Stimulated activated CD4-positive, alpha-beta T cell treated with anti-CD3 and anti-CD28 coated beads, Interleukin-15, amount 100 ng/mL, for 1 hour (primary cell): Measurements from ENCODE around the gene NOPCHAP1.
"Not testable (repeated sequence)": the region's sequence is repeated elsewhere in the genome, so short reads cannot be mapped to it uniquely, and the experiment has no call there.

Experiments used
- DNase-seq, 2 donors: peaks; one replicate each; pipeline ENCODE4 v3.0.0-alpha.2; 2020; ENCODE audit warnings: low read depth in 1 of 2, low spot score in 1 of 2

Gene NOPCHAP1

DNA sequence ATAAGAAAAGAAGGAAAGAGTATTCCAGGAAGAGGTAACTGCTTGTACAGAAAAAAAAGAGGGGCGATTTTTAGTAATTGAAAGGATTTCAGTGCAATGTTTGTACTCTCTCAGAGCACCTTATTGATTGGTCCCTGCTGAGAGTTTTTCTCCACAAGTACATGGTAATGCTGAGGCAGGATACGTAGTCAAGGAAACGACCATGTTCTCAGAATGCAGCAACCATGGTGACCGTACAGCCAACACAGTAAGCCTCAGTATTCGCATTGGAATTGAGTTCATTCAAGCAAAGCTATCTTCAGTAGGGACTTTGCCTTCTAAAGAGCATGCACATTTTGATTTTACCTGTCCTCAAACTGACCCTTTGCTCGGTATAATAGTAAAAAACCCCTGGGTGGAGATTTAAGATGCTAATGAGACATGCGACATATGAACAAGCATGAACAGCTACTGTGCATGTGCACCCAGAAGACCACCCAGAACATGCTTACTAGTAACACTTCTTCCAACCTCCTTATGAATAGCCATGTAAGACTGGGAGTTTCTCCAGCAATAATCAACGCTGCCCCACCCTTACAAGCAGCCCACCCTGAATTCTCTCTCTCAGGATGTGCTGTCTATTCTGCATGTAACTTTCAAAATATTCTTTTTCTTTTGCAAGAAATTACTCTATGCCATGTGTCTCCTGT lies 21.8 kb upstream of the NOPCHAP1 start:
- no peak for DNase-seq

DNA sequence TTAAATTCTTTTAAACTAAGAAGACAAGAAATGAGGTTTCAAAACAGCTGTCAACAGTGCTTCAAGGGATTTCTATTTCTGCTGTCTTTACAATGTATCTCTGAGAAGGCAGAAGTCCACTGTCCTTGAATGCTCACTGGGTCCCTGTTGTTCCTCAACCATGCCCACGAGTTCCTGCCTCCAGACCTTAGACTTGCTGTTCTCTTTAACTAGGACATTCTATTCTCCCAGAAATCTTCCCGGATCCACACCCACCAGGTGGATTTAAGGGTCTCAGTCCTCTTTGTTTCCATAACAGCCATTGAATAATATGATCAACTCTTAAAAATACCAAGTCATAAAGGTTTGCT lies 21.3 kb upstream of the NOPCHAP1 start:
- no peak for DNase-seq

DNA sequence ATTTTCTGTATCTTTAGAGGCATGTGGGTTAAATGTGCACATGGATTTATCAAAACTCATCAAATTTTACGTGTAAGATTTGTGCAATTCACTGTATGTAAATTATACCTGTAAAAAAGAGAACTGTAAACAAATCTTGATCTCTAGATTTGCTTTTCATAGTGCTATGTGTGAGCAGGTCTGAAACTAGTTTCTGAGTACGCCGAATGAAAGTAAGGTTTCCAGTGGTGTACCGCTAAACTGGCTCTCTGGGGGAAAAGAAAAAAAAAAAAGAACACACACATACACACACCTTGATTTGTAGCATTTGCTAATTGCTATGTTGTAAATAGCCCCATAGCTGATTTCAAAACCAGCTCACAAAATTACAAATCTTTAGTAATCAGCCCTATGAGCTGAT lies 19.4 kb upstream of the NOPCHAP1 start:
- no peak for DNase-seq

DNA sequence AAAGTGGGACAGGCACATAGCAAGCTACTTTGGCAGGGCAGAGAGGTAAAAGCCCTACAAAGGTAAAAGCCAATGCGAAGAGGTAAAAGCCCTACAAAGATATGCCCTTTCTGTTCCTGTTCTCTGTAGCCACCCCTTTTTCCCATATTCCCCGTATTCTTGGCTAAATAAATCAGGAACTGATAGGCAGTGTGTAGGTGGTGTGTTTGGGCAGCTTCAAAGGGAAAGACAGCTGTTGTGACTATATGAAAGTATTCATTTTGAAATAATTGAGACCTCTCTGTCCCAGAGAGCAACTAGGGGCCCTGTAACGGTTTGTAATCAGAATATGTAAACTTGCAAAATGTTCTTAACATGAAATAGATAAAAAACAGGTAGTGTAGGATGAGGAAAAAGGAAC lies 16.8 kb upstream of the NOPCHAP1 start:
- no peak for DNase-seq

DNA sequence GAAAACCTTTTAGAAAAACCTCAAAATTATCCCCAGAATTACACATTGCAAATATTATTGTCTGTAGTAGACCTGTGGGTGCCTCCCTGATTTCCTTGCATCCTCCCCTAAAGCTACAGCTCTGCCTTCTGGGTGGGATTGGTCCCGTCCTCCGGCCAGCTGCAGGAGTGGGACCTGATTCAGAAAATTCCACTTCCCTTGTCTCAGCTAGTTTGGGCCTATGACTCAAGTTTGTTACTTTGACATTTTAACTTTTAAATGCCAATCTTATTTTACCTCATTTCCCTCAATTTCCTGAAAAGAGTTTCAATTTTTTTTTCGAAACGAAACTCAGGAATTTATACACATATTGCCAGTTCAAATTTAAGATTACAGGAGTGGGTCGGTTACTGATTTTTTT lies 14.8 kb upstream of the NOPCHAP1 start:
- DNase-seq = no peak

DNA sequence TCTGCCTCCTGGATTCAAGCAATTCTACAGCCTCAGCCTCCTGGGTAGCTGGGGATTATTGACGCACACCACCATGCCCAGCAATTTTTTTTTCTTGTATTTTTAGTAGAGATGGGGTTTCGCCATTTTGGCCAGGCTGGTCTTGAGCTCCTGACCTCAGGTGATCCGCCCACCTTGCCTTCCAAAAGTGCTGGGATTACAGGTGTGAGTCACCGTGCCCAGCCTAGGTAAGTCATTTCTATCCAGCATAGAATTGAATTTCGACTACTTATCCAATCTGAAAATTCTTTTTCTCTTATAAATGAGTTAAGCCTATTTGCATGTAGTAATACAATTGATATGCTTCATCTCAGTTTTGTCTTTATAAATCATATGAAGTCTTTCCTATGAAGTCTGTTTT lies 12.9 kb upstream of the NOPCHAP1 start:
- DNase-seq = no peak

DNA sequence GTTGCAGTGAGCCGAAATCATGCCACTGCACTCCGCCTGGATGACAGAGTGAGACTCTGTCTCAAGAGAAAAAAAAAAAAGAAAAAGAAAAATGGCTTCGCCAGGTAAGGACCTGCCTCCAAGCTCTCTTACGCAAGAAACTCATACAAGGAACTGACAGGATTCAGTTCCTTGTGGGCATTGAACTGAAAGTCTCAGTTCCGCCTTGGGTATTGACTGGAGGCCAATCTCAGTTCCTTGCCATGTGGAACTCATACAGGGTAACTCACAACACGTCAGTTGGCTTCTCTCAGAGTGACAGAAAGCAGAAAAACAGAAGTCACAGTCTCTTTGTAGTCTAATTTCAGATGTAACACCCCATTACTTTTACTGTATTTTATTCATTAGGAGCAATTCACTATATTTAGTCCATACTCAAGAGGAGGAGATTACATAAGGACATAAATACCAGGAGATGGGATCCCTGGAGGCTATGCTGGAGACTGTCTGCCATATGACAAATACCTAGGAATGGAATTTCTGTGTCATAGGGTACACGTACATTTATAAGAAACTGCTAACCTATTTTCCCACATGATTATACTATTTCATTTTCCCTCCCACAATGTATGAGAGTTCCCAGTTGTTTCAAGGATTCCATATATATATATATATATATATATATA lies 11.4 kb upstream of the NOPCHAP1 start:
- no peak for DNase-seq

DNA sequence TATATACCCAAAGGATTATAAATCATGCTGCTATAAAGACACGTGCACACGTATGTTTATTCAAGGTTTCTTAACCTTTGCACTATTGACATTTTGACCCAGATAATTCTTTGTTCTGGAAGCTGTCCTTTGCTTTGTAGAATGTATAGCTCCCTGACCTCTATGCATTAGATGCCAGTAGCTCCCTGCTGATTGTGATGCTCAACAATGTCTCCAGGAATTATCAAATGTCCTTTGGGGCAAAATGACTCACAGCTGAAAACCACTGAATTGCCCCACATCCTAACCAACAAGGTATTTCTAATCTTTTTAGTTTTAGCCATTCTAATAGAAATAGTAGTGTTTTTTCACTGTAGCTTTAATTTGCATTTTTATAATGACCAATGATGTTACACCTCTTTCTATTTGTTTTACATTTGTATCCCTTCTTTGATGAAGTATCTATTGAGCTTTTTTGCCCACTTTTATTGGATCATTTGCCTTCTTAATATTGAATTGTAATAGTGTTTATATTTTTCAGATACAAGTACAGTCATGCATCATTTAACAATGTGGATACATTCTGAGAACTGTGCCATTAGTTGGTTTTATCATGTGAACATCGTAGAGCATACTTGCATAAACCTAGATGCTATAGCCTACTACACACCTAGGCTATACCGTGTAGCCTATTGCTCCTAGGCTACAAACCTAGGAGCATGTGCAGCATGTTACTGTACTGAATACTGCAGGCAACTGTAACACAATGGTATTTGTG lies 10.4 kb upstream of the NOPCHAP1 start:
- no peak for DNase-seq

DNA sequence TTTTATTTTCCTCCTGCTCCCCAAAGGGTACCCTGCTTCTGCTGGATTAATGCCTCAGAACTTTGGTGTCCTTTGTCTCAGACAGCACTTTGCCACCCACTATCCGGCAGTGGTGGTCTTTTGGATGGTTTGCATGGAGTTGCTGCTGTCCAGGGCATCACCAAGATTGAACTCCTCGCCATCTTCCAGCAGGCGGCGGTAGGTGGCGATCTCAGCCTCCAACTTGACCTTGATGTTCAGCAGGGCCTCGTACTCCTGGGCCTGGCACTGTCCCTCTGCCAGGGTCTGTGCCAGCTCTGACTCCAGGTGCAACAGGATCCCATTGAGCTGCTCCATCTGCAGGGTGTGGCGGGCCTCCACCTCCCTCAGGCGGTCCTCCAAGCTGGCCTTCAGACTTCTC lies 9.4 kb upstream of the NOPCHAP1 start:
- no peak for DNase-seq

DNA sequence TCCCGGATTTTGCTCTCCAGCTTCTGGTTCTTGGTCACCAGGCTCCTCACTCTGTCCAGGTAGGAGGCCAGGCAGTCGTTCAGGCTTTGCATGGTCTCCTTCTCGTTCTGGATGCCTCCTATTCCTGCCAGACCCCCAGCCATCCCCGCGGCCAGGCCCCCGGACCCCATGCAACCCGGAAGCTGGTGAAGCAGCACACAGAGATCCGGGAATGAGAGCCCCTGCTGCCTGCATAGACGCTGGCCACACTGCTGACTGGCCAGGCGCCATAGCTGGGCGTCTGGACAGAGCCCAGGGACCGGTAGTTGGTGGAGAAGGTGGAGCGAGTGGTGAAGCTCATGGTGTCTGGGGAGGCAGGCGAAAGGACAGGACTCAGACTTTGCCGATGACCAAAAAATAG lies 8.4 kb upstream of the NOPCHAP1 start:
- DNase-seq = not testable (repeated sequence)

DNA sequence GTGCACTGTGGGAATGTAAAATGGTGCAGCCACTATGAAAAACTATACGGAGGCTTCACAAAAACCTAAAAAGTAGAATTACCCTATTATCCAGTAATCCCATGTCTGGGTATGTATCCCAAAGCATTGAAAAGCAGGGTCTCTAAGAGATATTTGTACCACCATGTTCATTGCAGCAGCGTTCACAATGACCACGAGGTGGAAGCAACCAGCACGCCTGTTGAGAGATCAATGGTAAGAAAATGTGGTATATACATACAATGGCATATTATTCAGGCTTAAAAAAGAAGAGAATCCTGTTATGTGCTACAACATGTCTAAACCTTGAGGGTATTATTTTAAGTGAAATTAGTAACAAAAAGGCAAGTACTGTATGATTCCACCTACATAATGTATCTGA lies 910 bp upstream of the NOPCHAP1 start:
- DNase-seq = no peak

DNA sequence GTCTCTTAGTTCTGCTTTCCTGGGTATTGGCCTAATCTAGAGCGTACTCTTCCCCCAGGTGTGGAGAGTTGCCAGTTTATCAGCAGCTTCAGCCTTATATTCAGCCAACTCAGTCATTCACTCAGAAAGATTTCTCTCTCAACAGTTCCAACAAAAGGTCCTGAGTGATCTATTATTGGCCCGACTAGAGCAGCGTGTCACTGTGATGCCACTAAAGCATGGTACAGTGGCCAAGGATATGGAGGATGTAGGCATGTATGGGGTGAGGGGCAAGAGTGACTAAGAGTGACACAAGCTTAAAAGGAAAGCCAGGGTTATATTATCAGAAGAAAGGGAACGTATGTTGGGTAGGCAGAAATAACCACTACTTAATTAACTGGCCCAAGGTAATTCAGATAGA lies 4.8 kb downstream of the NOPCHAP1 start:
- DNase-seq = no peak

DNA sequence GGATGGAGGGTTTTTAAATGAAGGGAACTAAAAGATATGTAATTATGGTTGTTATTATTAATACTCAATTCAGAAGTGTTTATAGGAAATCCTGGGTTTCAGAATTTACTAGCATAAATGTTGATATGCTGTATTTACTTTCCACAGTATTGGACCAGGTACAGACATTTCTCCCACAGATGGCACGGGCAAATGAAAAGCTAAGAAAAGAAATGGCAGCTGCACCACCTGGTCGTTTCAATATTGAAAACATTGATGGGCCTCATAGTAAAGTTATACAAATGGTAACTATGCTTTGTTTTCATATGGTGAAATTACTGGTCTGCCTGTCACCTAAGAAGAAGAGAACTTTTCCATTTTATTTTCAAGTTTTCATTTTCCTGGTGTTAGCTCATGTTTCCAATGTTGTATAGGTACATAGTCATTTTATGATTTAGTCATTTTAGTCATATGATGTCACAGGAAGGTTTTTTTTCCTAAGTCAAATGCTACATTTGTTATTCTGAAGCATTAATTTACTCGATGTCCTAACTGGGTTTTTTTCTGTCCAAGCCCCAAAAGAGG lies 5.5 kb downstream of the NOPCHAP1 start:
- DNase-seq = no peak

DNA sequence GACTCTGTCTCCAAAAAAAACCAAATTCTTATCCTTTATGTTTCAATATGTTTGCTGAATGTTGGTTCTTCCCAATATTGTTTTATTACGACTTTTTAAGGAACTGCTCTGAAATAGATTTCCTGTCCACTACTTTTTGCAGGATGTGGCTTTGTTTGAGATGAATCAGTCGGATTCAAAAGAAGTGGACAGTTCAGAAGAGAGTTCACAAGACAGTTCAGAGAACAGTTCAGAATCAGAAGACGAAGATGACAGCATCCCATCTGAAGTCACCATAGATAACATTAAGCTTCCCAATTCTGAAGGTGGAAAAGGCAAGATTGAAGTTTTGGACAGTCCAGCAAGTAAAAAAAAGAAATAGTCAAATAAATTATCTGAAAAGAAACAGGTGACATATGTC lies 8.2 kb downstream of the NOPCHAP1 start:
- DNase-seq = no peak

DNA sequence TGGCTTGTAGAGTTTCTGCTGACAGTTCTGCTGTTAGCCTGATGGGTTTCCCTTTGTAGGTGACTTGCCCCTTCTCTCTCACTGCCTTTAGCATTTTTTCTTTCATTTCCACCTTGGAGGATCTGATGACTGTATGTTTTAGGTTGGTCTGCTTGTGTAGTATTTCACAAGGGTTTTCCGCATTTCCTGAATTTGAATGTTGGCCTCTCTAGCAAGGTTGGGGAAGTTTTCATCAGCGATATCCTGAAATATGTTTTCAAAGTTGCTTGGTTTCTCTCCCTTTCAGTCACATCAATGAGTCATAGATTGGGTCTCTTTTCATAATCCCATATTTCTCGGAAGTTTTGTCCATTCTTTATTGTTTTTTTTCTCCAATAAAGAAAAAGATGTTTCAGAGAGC lies 11.4 kb downstream of the NOPCHAP1 start:
- DNase-seq = no peak

DNA sequence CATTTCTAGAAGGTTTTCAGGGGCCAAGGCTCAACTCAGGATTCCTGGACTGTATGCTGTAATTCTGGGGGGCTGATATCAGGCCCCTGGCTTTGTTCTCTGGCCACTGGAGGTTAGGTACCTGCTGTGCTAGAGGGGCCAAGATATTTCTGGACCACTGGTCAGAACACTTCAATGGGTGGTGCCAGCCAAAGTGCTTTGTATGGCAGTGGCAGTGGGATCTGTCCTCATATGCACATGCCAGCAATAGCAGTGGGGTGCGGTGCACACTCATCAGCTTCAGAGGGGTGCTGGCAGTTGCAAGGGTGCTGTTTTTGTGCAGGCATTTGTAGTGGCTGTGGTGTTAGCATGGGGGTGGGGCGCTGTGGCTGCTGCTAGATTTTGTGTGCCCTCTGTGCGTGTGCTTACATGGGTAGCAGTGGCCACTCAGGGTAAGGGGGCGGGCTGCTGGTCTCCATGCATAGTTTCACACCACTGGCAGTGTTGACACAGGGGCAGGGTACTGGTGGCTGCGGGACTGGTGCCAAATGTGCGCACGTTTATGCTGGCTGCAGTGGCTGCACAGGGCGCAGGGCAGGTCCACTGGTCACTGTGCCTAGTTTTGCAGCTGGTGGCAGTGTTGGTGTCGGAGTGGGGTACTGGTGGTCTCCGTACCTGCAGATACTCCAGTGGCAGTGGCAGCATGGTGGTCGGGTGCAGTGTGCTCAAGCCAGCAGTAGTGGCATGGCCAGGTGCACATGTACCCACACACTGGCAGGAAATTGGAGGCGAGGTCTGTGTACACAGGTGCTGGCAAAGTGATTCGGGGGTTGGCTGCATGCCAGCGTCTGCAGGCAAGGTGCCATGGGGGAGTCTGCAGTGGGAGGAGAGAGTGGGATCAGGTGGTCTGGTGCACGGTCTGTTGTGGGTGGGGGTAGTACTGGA lies 12.6 kb downstream of the NOPCHAP1 start:
- no peak for DNase-seq

DNA sequence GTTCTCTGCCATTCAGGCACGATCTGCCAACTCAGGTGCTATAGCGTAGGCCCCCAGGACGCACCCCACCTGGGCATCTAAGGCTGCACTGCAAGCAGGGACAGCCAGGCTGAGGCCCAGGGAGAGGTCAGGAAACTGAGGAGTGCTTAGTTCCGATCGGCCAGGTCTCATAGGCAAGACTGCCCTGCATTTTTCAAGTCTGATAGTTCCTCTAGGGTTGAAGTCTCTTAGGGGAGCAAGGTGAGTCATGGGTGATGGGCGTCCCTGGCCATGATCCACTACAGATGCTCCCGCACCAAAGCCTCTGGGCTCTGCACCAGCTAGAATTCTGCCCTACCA lies 13.2 kb downstream of the NOPCHAP1 start:
- DNase-seq = no peak

DNA sequence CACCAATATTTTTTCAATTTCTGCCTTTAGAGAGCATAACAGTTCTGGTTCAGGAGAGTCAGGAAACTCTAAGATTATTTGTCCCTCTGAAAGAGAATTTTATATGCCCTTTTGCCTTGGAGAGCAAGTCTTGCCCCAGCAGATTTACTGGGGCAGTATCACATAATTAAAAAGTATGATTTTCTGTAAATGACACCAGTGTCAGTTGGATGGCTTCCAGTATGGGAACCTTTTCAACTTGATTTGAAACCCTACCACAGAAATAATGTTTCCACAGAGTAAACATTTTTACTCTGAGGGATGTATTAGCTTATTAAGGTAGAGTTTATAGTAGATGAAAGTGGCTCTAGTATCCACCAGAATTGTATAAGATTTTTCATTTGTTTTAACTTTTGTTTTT lies 15.4 kb downstream of the NOPCHAP1 start:
- no peak for DNase-seq

DNA sequence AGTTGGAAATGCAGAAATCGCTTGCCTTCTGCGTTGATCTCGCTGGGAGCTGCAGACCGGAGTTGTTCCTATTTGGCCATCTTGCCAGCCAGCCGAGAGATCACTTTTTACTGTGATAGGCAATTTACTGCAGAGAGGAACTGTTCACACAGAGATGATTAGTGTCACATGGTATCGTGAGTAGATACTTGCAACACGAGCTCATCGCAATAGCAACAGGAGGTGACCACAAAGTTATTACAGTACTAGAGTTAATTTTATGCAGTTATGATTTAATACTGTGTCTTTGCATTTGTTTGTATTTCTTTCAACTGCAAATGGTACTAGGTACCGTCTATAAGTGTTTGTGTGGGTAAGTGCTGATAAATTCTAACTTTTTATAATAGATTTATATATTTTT lies 27.8 kb downstream of the NOPCHAP1 start:
- DNase-seq = no peak

DNA sequence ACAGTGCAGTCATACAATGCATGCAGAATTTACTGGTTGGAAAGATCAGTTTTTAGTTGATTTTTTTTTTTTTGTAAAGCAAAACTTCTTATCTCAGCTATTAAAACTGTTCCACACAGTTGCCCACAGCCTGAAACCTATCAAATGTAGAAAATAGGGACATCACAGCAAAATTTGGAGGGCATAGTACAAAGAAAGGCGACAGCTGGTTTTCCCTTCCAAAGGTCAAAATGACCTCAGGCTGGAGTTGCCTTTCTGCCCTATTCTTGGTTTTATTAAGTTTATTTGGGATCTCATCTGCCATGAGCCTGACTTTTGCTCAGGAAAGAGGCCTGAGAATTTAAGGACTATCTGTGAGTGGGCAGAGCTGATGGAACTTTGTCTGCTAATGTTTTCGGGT lies 28.5 kb downstream of the NOPCHAP1 start:
- no peak for DNase-seq

DNA sequence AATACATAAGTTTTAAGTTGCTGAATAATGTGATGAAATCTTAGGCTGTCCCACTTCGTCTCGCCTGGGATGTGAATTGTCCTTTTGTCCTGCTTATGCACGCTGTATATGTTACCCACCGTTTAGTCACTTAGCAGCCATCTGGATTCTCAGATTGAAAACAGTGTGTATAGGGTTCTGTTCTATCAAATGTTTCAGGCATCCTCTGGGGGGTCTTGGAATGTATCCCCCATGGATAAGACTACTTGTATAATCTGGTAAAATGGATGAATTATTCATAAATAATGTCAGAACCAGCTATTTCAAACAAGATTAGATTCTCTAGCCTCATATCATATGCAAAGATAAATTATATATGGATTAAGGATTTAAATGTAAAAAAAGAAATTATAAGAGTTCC lies 29.4 kb downstream of the NOPCHAP1 start:
- no peak for DNase-seq
